ENCODE data around the gene PAFAH2.

GRCh38 chr1:25933479-25934365 lies 64.1 kb downstream of the PAFAH2 start:
- TF ChIP-seq CTCF (IDR thresholded peaks at IDR 0.05; ENCODE audit: control extremely low read depth in 1 of 3, insufficient read depth in 1 of 3, low read depth in 1 of 3, low read length in 3 of 3) = no peak
- no peak for TF ChIP-seq ATF3 (IDR thresholded peaks at IDR 0.05; ENCODE audit: insufficient read depth, low read depth, low read length)
- no peak for TF ChIP-seq RFX5 (IDR thresholded peaks at IDR 0.05; ENCODE audit: borderline replicate concordance, low read depth, low read length)
- TF ChIP-seq YY1 (IDR thresholded peaks at IDR 0.05; ENCODE audit: low read depth, low read length) = no peak
- no peak for TF ChIP-seq JUND (IDR thresholded peaks at IDR 0.05; ENCODE audit: low read length)
- TF ChIP-seq GABPA (IDR thresholded peaks at IDR 0.05; ENCODE audit: borderline replicate concordance, insufficient read depth, low read length) = no peak
- TF ChIP-seq ATF2 (IDR thresholded peaks at IDR 0.05; ENCODE audit: low read length) = no peak
- TF ChIP-seq SIX5 (IDR thresholded peaks at IDR 0.05; ENCODE audit: low read depth, low read length) = no peak
- TF ChIP-seq POLR2A (IDR thresholded peaks at IDR 0.05; ENCODE audit: control extremely low read depth in 1 of 2, low read depth in 2 of 2, low read length in 2 of 2) = no peak
- no peak for TF ChIP-seq POLR2AphosphoS5 (IDR thresholded peaks at IDR 0.05; ENCODE audit: low read depth, low read length)
- no peak for TF ChIP-seq TAF1 (IDR thresholded peaks at IDR 0.05; ENCODE audit: low read depth, low read length)
- no peak for TF ChIP-seq EGR1 (IDR thresholded peaks at IDR 0.05; ENCODE audit: borderline replicate concordance, low read depth, low read length)
- no peak for TF ChIP-seq SRF (IDR thresholded peaks at IDR 0.05; ENCODE audit: low read depth, low read length)
- TF ChIP-seq EP300 (IDR thresholded peaks at IDR 0.05; ENCODE audit: borderline replicate concordance in 1 of 2, low read depth in 2 of 2, low read length in 2 of 2) = no peak

All from H1 (cell line).